Stimulated activated CD4-positive, alpha-beta T cell treated with anti-CD3 and anti-CD28 coated beads, Interleukin-15, amount 100 ng/mL, for 1 hour (primary cell): ENCODE results near the gene SUSD6.
"Not testable (repeated sequence)": the region's sequence is repeated elsewhere in the genome, so short reads cannot be mapped to it uniquely, and the experiment has no call there.

Experiments used
- DNase-seq, 2 donors: peaks; one replicate each; pipeline ENCODE4 v3.0.0-alpha.2; 2020; ENCODE audit warnings: low read depth in 1 of 2, low spot score in 1 of 2

The SUSD6 gene

GRCh38 chr14:69693801-69694729 lies 82.7 kb downstream of the SUSD6 start:
- no peak for DNase-seq

DNA sequence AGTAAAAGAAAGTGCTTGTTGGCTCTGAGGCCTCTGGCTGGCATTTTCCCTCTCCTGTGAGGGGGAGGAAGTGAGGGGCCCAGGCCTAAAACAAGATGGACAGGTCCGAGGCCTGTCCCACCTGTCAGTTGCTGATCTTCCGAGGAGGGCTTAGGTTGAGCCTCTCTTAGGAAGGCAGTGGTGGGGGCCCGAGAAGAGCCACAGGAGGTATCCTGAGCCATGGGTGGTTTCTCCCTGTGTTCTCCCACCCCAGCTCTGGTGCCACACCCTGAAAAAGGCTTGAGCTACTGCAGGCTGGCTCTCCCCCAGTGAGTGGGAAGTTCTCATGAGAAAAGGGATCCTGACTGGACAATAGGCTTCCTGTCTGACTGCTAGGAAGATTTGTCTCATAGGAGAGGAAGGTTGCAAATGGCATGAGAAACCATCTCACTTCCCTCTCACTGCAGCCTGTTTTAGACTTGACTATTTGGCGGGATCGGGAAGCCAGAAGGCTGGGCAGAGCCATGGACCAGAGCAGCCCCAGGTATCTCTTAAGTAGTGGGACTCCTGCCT lies 83.4 kb downstream of the SUSD6 start:
- DNase-seq: no peak

DNA sequence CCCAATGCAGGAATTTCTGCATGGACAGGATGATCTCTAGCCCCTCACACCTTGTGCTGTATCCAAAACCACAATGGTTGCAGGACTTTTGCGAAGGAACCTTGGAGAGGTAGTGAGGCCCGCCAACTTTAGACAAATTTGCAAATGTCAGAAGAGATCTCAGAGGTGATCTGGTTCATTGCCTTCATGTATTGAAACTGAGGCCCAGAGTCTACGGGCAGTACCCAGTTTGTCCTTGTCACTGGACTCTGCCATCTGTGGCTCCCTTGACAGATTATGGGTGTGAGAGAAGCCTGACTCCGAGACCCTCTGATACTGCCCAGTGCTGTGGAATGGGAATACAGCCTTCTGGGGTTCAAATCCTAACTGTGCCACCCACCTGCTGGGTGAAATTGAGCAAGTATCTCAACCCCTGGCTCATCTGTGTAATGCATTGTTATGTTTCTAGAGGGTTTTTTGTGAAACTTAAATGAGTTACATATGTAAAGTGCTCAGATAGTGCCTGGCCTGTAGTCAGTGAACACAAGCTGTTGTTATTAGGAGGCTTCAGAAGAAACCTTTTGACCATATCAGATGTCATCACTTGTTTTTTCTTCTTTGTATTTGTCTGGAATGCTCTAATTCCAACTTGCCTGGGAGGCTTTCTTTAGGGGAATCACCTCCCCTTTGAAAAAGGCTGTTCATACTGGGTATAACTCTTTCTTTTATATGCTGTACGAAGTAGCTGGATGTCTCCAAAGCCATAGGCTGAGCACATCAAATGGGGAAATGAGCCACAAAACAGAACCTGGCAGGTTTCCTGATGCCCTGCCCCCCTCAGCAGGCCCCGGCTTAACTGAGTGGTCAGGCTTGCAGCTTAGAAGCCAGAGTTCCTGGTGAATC lies 84.2 kb downstream of the SUSD6 start:
- no peak for DNase-seq

- no peak for DNase-seq
Measured at GRCh38 chr14:69696204-69696527, 84.8 kb downstream of the SUSD6 start.

DNA sequence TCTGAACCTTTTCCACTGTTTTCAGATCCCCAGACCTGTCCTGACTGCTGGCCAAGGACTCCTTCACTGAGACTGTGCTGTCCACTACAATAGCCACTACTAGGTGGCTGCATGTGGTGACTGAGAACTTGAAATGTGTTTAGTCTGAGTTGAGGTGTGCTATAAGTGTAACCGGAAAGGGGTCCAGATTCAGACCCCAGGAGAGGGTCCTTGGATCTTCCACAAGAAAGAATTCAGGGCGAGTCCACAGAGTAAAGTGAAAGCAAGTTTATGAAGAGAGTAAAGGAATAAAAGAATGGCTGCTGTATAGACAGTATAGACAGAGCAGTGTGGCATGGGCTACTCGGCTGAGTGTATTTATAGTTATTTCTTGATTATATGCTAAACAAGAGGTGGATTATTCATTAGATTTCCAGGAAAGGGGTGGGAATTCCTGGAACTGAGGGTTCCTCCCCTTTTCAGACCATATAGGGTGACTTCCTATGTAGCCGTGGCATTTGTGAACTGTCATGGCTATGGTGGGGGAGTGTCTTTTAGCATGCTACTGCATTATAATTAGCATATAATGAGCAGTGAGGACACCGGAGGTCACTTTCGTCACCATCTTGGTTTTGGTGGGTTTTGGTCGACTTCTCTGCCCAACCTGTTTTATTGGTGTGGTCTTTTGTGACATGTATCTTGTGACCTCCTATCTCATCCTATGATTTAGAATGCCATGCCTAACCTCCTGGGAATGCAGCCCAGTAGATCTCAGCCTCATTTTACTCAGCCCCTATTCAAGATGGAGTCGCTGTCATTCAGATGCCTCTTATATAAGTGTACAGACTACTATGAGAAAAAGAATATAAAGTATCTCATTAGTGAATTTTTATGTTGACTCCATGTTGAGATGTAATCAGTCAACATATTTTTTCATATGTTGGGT lies 85.5 kb downstream of the SUSD6 start:
- no peak for DNase-seq

GRCh38 chr14:69698572-69698971 lies 87.2 kb downstream of the SUSD6 start:
- DNase-seq: no peak

- not testable (repeated sequence) for DNase-seq
Measured at GRCh38 chr14:69699243-69699642, 87.8 kb downstream of the SUSD6 start.

DNA sequence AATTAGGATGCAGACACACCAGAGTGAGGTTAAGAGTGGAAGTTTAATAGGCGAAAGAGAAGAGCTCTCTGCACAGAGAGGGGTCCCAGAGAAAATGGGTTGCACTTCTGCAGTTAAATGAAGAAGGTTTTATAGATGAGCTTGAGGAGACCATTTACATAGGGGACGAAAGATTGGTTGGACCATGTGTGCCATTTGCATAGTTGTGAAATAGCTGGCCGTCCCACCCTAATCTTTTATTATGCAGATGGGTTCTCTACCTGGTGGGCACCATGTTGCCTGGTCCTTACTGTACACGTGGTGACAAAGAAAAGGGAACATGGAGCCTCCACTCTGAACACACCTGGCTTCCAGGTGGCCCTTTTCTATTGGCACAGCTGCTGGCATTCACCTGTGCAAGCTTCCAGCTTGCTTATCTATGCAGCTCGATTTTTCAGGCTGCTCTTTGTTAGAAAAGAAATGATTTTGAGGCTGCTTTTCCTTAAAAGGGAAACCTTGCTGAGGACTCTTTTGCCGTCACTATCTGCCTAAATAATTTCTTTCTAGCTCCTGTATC lies 88.4 kb downstream of the SUSD6 start:
- DNase-seq: no peak

DNA sequence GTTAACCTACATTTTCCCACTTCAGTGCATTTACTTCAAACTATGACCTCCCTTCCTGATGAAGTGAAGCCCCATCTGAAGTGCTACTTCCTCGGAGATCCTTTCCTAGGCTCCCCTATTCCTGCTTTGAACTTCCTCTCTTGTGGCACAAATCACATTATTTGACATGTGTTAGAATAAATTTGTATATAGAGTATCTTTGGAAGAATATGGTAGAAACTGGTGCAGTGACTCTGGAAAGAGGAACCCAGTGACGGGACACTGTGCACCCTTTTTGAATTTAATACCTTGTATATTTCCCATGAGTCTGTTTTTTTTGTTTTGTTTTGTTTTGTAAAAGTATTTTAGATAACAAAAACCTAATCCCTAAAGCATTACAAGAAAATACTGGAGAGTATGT lies 89.2 kb downstream of the SUSD6 start:
- no peak for DNase-seq

GRCh38 chr14:69701291-69701690 lies 89.9 kb downstream of the SUSD6 start:
- DNase-seq: no peak

DNA sequence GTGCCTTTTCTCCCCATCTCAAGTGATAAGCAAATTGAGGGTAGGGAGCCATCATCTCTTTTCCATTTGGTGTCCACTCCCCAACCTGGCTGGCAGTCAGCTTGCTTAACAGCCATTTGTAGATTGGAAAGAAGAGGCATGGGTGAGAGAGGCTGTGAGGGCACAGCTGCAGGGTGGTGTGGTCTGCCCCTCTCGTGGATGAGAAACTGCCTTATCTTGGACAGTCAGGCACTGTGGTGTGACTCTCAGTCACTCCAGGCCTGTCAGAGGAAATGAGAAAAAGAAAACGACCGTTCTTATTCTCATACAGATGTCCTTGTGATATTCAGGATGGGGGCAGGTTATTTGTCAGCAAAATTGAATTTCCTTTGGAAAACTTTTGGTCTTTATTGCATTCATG lies 90.5 kb downstream of the SUSD6 start:
- DNase-seq: no peak

- DNase-seq: no peak
Measured at GRCh38 chr14:69703047-69704039, 91.9 kb downstream of the SUSD6 start.

DNA sequence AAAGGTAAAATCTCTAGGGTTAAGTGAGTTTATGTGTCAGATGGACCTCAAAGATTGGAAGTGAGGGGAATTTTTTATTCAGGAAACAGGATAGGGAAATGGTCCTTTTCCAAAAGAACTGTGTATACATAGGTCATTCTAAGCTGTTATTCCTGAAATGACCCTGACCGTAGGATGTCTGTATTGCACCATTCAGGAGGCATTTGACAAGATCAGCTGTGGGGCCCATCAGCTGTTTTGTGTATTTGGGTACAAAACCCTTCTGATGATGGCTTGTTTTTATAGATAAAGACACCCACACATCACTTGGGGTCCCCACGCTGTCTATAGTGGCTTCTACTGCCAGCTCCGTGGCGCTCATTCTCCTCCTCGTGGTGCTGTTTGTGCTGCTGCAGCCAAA lies 92.9 kb downstream of the SUSD6 start:
- no peak for DNase-seq

DNA sequence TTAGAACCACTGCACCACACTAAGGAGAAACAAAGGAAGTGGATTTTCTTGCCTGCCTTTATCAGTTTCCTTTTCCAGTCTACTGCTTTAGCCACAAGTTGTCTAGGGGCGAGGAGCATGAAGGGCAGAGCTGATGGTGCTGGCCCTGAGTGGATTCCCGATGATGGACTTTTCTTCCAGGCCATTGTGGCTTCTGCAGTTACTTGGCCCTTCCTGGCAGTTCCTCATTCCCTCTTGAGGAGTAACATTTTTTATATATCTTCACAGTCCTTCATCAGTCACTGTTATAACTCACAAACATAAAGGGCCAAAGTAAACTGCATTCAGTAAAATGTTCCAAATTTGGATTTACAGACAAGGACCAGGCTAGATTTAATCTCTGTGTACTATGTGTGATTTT lies 94.3 kb downstream of the SUSD6 start:
- no peak for DNase-seq

DNA sequence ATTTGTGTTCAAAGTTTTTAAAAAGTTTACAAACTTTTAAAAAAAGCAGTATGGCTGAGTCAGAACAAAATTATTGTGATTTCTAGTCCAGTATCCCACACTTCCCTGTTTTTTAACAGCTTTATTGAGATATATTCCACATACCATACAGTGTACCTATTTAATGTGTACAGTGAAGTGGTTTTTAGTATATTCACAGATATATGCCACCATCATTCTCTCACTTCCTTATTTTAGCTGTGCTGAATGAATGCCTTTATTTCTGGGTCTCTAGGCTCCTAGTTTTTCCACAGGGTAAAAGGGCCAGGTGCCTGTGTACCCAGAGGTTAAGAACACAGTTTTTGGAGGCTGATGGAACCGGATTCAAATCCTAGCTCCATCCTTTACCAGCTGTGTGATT lies 96.7 kb downstream of the SUSD6 start:
- no peak for DNase-seq

DNA sequence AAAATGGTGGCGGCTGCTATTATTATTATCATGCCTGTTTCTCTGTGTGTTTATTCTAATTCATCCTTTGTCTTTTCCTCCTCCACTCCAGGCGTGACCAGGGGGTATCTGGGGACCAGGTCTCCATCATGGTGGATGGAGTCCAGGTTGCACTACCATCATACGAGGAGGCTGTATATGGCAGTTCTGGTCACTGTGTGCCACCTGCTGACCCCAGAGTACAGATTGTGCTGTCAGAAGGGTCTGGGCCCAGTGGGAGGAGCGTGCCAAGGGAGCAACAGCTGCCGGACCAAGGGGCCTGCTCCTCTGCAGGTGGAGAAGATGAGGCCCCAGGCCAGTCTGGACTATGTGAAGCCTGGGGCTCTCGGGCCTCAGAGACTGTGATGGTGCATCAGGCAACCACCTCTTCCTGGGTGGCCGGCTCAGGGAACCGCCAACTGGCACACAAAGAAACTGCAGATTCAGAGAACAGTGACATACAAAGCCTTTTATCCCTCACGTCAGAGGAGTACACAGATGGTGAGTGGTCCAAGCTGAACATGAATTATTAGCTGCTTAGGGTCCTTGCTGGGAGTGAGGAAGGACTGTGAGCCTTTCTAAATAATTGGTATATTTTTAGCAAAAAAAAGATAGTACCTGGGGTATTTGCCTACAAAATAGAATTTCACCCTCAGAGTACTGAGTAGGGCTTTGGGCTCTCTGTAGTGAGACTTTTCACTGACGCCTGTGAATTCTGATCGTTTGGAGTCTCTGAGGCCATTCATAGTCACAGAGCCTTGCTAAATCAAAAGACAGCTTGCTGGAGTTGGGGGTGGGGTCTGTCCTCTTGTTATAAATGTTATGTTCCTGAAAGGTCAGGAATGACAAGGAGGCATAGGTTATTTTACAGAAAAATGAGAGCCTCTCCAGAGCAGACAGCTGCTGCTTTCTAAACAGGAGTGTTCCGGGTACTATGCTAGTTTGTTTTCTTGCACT lies 97.5 kb downstream of the SUSD6 start:
- DNase-seq: no peak

GRCh38 chr14:69710378-69710777 lies 99.0 kb downstream of the SUSD6 start:
- no peak for DNase-seq

- DNase-seq: no peak
Measured at GRCh38 chr14:69711065-69711464, 99.7 kb downstream of the SUSD6 start.
